Astrocyte of the spinal cord (primary cell): Measurements from ENCODE around the gene CES4A.
"Not testable (repeated sequence)": the region's sequence is repeated elsewhere in the genome, so short reads cannot be mapped to it uniquely, and the experiment has no call there.

Source experiments
- DNase-seq: peaks from one replicate; pipeline ENCODE4 v3.0.0; 2011; ENCODE audit warnings: low read depth, low spot score
- H3K4me3 ChIP-seq: 2 replicates; pipeline ENCODE4 v1.5.1; 2011; ENCODE audit warnings: low read depth, mild to moderate bottlenecking, low read length, moderate library complexity
- in situ Hi-C: cut with HindIII; loops from 2 replicates; pipeline ENCODE4 v1.10.0; 2017; ENCODE audit warnings: low sequenced_read_pairs
- TF ChIP-seq, protein P1 (sequence below): IDR thresholded peaks from 2 replicates; pipeline ENCODE4 v1.5.1; 2012; ENCODE audit warnings: low read depth, mild to moderate bottlenecking, low read length, inconsistent platforms

Gene CES4A

DNA sequence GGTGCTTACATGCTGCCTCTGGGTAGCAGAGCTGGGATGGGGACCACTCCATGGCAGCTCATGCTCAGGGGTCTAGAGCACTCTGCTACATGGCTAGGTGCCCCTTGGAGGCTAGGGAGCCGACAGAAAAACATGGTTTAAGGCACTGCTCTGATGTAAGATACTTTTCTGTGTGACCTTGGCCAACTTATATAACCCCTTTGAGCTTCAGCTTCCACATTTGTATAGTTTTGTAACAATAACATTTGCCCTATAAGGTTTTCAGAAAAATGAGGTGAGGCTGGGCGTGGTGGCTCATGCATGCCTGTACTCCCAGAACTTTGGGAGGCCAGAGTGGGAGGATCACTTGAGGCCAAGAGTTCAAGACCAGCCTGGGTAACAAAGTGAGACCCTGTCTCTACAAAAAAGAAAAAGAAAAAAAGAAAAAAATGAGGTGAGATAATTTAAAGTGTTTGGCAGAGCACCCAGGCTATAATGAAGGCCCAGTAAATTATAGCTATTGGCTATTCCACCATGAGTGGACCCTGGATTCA lies 3.2 kb downstream of the CES4A start:
- in situ Hi-C loops: no loop called here
- H3K4me3 ChIP-seq: no peak overlapping the region
- TF ChIP-seq, protein P1, sequence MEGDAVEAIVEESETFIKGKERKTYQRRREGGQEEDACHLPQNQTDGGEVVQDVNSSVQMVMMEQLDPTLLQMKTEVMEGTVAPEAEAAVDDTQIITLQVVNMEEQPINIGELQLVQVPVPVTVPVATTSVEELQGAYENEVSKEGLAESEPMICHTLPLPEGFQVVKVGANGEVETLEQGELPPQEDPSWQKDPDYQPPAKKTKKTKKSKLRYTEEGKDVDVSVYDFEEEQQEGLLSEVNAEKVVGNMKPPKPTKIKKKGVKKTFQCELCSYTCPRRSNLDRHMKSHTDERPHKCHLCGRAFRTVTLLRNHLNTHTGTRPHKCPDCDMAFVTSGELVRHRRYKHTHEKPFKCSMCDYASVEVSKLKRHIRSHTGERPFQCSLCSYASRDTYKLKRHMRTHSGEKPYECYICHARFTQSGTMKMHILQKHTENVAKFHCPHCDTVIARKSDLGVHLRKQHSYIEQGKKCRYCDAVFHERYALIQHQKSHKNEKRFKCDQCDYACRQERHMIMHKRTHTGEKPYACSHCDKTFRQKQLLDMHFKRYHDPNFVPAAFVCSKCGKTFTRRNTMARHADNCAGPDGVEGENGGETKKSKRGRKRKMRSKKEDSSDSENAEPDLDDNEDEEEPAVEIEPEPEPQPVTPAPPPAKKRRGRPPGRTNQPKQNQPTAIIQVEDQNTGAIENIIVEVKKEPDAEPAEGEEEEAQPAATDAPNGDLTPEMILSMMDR: no peak
- no peak for DNase-seq

DNA sequence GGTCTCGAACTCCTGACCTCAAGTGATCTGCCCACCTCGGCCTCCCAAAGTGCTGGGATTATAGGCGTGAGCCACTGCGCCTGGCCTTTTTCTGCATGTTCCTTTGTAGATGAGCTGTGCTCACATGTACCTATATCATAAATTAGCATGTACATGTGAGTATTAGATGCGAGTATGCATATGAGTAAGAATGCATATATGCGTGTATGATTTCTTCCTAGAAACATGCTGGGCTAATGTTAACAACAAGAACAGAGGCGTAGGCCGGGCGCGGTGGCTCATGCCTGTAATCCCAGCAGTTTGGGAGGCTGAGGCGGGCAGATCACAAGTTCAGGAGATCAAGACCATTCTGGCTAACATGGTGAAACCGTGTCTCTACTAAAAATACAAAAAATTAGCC lies 5.2 kb downstream of the CES4A start:
- DNase-seq, in situ Hi-C loops, H3K4me3 ChIP-seq: not testable (repeated sequence)

- peak; percentile 76 for DNase-seq
- TF ChIP-seq, protein P1: no peak
- no peak overlapping the region for H3K4me3 ChIP-seq
- in situ Hi-C loops: no loop called here
Measured at GRCh38 chr16:66996324-66996982, 8.1 kb downstream of the CES4A start.

DNA sequence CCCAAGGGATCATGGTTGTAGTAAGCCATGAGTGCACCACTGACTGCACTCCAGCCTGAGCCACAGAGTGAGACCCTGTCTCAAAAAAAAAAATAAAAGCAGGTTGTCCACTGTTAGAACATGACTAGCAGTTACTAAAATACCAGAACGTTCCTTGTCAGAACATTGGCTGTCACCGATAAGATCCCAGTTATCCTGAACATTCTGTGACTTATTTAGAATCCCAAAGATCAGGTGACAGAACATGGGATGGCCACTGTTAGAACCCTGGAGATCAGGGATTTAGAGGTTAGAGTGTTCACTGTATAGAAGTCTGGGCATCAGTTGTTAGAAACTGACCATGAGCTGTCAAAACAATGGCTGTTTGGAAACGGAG lies 8.6 kb downstream of the CES4A start:
- H3K4me3 ChIP-seq: no peak overlapping the region
- in situ Hi-C loops: no loop called here
- DNase-seq: no peak
- TF ChIP-seq, protein P1: no peak

- peak; percentile 13 for DNase-seq
- TF ChIP-seq, protein P1: no peak
- peak overlapping the region; percentile 48 for H3K4me3 ChIP-seq
- in situ Hi-C loops: no loop called here
Measured at GRCh38 chr16:67000384-67001351, 12.3 kb downstream of the CES4A start.

GRCh38 chr16:67001726-67002125 lies 13.3 kb downstream of the CES4A start:
- TF ChIP-seq, protein P1: no peak
- DNase-seq: no peak
- no peak overlapping the region for H3K4me3 ChIP-seq
- in situ Hi-C loops: no loop called here
